ENCODE data around the gene CHADL. TPM values are rescaled to one million over a fixed set of nuclear protein-coding genes. Genes with fewer than 3 reads are reported as not detected.

CHADL gene
- total RNA-seq, 4 donors from 2014 or later, result 7.5 to 13.2 (median 10.3) TPM

DNA sequence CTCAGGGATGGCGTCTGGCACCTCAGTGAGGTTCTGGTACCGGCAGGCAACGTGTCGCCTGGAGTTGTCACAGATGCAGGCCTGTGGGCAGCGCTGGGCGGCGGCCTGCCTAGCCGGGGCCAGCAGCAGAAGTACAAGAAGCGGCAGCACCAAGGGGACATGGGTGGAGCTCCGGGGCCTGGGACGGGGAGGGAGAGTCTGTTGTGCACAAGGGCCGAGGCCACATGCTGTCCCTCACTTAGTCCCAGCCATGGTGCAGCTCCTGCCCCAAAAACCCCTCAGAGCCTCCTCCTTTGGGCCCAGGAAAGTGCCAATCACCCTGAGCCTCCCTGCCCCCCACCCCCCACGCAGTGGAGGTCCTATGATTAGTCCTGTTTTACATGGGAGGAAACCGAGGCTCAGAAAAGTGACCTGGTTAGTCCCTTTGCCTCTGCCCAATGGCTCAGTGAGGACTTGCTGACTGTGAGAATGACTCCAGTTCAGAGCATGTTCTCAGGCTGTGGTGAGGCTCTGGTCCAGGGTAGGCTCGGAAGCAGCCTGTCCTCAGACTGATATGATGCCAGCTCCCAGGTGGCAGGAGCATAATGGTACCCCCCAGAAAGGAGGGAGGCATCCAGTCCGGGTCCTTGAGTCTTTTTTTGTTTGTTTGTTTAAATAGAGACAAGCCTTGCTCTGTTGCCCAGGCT lies 1.1 kb downstream of the CHADL start:
- 64% methylated on average over 8 of the region's 16 CpGs for WGBS
- TF ChIP-seq, protein P1, sequence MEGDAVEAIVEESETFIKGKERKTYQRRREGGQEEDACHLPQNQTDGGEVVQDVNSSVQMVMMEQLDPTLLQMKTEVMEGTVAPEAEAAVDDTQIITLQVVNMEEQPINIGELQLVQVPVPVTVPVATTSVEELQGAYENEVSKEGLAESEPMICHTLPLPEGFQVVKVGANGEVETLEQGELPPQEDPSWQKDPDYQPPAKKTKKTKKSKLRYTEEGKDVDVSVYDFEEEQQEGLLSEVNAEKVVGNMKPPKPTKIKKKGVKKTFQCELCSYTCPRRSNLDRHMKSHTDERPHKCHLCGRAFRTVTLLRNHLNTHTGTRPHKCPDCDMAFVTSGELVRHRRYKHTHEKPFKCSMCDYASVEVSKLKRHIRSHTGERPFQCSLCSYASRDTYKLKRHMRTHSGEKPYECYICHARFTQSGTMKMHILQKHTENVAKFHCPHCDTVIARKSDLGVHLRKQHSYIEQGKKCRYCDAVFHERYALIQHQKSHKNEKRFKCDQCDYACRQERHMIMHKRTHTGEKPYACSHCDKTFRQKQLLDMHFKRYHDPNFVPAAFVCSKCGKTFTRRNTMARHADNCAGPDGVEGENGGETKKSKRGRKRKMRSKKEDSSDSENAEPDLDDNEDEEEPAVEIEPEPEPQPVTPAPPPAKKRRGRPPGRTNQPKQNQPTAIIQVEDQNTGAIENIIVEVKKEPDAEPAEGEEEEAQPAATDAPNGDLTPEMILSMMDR (IDR thresholded peaks at IDR 0.05), result no peak
- TF ChIP-seq POLR2AphosphoS5 (IDR thresholded peaks at IDR 0.05) (no peak), POLR2A (IDR thresholded peaks at IDR 0.05; ENCODE audit: low read depth) (no peak), EP300 (IDR thresholded peaks at IDR 0.05) (no peak)

GRCh38 chr22:41238570-41239442 lies 1.9 kb downstream of the CHADL start:
- Histone ChIP-seq H3K4me3 (peak overlapping the region; percentile 54 to 64 (median 58)), H3K4me1 (peaks cover 23 to 29% (median 25%) of the 10 kb centered on the region in 4 donors), H3K36me3 (no peaks in the 10 kb centered on the region), H3K9me3 (no peaks in the 10 kb centered on the region), H3K27ac (replicated peaks in 1 of 4) (peak overlapping the region in 3 of 4 donors; percentile 16 to 69 (median 62)), H3K27me3 (no peaks in the 10 kb centered on the region)
- intact Hi-C loops (cut with DNase I), result no loop called here
- DNase-seq (ENCODE audit: extremely low spot score), result no peak
- 90% methylated on average over 25 of the region's 32 CpGs for WGBS
- no peak for TF ChIP-seq EP300 (IDR thresholded peaks at IDR 0.05)
- TF ChIP-seq, protein P1 (IDR thresholded peaks at IDR 0.05), result no peak
- TF ChIP-seq POLR2AphosphoS5 (IDR thresholded peaks at IDR 0.05), result no peak
- no peak for TF ChIP-seq POLR2A (IDR thresholded peaks at IDR 0.05; ENCODE audit: low read depth)

More for the DNA sequence above, 1.1 kb downstream of the CHADL start:
- intact Hi-C loops (cut with DNase I), result no loop called here
- no peak for DNase-seq (ENCODE audit: extremely low spot score)
- no peaks in the 10 kb centered on the region for H3K9me3 ChIP-seq
- no peaks in the 10 kb centered on the region for H3K36me3 ChIP-seq
- peaks cover 23 to 29% (median 25%) of the 10 kb centered on the region in 4 donors for H3K4me1 ChIP-seq
- no peaks in the 10 kb centered on the region for H3K27me3 ChIP-seq
- H3K4me3 ChIP-seq, result no peak overlapping the region
- peak overlapping the region; percentile 16 to 69 (median 46) for H3K27ac ChIP-seq (replicated peaks in 1 of 4)

- H3K36me3 ChIP-seq, result no peaks in the 10 kb centered on the region
- WGBS, result 11% methylated on average over 35 of the region's 97 CpGs
- no peaks in the 10 kb centered on the region for H3K9me3 ChIP-seq
- peak overlapping the region; percentile 54 to 64 (median 58) for H3K4me3 ChIP-seq
- H3K27ac ChIP-seq (replicated peaks in 1 of 4), result peak overlapping the region; percentile 33 to 64 (median 51)
- DNase-seq (ENCODE audit: extremely low spot score), result no peak
- intact Hi-C loops (cut with DNase I), result no loop called here
- no peak for TF ChIP-seq EP300 (IDR thresholded peaks at IDR 0.05)
- TF ChIP-seq, protein P1 (IDR thresholded peaks at IDR 0.05), result peak; percentile 42 to 63 (median 45)
- no peak for TF ChIP-seq POLR2A (IDR thresholded peaks at IDR 0.05; ENCODE audit: low read depth)
- TF ChIP-seq POLR2AphosphoS5 (IDR thresholded peaks at IDR 0.05), result peak in 1 of 2 donors; percentile 33
- H3K27me3 ChIP-seq, result no peaks in the 10 kb centered on the region
- peaks cover 24 to 29% (median 25%) of the 10 kb centered on the region in 4 donors for H3K4me1 ChIP-seq
Observed at GRCh38 chr22:41237707-41238569, 2.8 kb downstream of the CHADL start.

DNA sequence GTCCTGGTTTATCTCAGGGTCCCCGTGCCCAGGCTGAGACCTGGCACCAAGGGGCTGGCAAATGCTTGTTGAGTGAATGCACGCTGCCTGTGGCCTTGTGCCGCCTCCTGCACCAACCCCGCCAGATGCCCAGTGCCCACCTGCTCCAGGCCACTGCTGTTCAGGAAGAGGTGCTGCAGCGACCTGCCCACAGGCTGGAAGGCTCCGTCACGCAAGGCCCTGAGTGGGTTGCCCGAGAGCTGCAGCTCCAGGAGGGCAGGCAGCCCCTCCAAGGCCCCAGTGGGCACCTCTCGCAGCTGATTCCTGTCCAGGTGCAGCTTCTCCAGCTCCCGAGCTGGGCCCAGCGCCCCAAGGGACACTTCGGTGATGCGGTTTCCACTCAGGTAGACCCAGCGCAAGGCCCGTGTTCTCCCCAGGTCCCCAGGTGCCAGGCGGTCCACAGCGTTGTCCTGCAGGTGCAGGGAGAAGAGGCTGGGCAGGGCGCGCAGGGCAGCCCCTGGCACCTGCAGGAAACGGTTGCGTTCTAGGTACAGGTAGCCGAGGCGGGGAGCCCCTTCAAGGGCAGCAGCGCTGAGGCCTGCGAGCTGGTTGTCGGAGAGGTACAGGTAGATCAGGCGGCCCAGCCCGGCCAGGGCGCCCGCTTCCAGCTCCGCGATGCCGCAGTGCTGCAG lies 3.6 kb downstream of the CHADL start:
- Histone ChIP-seq H3K9me3 (no peaks in the 10 kb centered on the region), H3K36me3 (no peaks in the 10 kb centered on the region), H3K4me3 (peak overlapping the region; percentile 54 to 64 (median 58)), H3K4me1 (peaks cover 25 to 31% (median 27%) of the 10 kb centered on the region in 4 donors), H3K27ac (replicated peaks in 1 of 4) (peak overlapping the region in 3 of 4 donors; percentile 33 to 64 (median 62)), H3K27me3 (no peaks in the 10 kb centered on the region)
- 58% methylated on average over 25 of the region's 33 CpGs for WGBS
- TF ChIP-seq, protein P1 (IDR thresholded peaks at IDR 0.05), result no peak
- TF ChIP-seq POLR2AphosphoS5 (IDR thresholded peaks at IDR 0.05) (no peak), EP300 (IDR thresholded peaks at IDR 0.05) (no peak), POLR2A (IDR thresholded peaks at IDR 0.05; ENCODE audit: low read depth) (no peak)
- DNase-seq (ENCODE audit: extremely low spot score), result no peak
- intact Hi-C loops (cut with DNase I), result no loop called here

Data from esophagus muscularis mucosa (tissue), 4 donors.